HCT116 (cell line): Measurements from ENCODE around the gene OR56A1. TPM values are rescaled to one million over a fixed set of nuclear protein-coding genes. Genes with fewer than 3 reads are reported as not detected.

Experiments used
- ATAC-seq: fragments of 200-7000 bp; cut with Tn5 transposase; 2 replicates; pipeline ENCODE4 v1.9.1; 2020; ENCODE audit warnings: mild to moderate bottlenecking, moderate library complexity
- BruUV-seq: library from RNA; stranded (reverse); fragments of 400-500 nt; replicated peaks from 2 replicates; lab custom pipeline; 2021; lab: Mats Ljungman, UMichigan
- CTCF ChIA-PET: fragments of 300-600 bp; sonication (Branson Sonifier 250); formaldehyde crosslinking; loops from one replicate; lab custom pipeline; 2021; ENCODE audit warnings: antibody characterized with exemption; lab: Charles Lee
- POLR2A ChIA-PET: fragments of 300-600, 350-600 bp; sonication (Branson Sonifier 250); formaldehyde crosslinking; loops from one replicate; lab custom pipeline; 2021; ENCODE audit warnings: antibody characterized with exemption; lab: Charles Lee
- RAD21 ChIA-PET, 2 experiments: fragments of 300-600 bp; sonication (Branson Sonifier 250); formaldehyde crosslinking; loops; one replicate each; lab custom pipeline; 2023; ENCODE audit warnings: low total read pairs in 2 of 2; ENCODE audit not compliant: uncharacterized antibody in 2 of 2, unreplicated experiment in 2 of 2, low non-redundant PET in 1 of 2; lab: Charles Lee
- DNase-seq: peaks from one replicate; pipeline ENCODE4 v3.0.0-alpha.2; 2010; ENCODE audit warnings: low read depth, low spot score
- H2AFZ ChIP-seq: fragments of 200-600 bp; shearing (Covaris generic), sonication (generic); 2 replicates; pipeline ENCODE4 v1.6.1; 2017; ENCODE audit warnings: low read depth, mixed run types, mixed read lengths, antibody characterized with exemption, low read length; ENCODE audit not compliant: poor library complexity, severe bottlenecking
- H3K27ac ChIP-seq: 2 replicates; pipeline ENCODE4 v1.5.1; 2012; ENCODE audit warnings: low read depth, low read length
- H3K27me3 ChIP-seq: fragments of 200-600 bp; sonication (generic); 2 replicates; pipeline ENCODE4 v1.6.1; 2016; ENCODE audit warnings: mixed run types, low read length, mixed read lengths; ENCODE audit not compliant: insufficient read depth
- H3K36me3 ChIP-seq, 2 experiments: fragments of 200-500 bp in 1 of 2; fragments of 200-600 bp in 1 of 2; sonication (Bioruptor generic) in 1 of 2; sonication (generic) in 1 of 2; 2 replicates each; pipeline versions ENCODE4 v1.5.1 to v1.6.1; 2014 to 2016; ENCODE audit warnings: low read length in 2 of 2, inconsistent platforms in 1 of 2, mixed read lengths in 1 of 2, mixed run types in 1 of 2; ENCODE audit not compliant: insufficient read depth in 2 of 2, control insufficient read depth in 1 of 2
- H3K4me1 ChIP-seq, 2 experiments: fragments of 200-600 bp in 1 of 2; sonication (generic) in 1 of 2; 2 replicates each; pipeline versions ENCODE4 v1.5.1 to v1.6.1; 2012 to 2017; ENCODE audit warnings: low read length in 2 of 2, inconsistent platforms in 1 of 2, mild to moderate bottlenecking in 1 of 2, mixed read lengths in 1 of 2, mixed run types in 1 of 2, moderate library complexity in 1 of 2; ENCODE audit not compliant: insufficient read depth in 2 of 2, control insufficient read depth in 1 of 2
- H3K4me2 ChIP-seq: fragments of 200-600 bp; sonication (generic); 2 replicates; pipeline ENCODE4 v1.6.1; 2017; ENCODE audit warnings: mixed run types, low read length, mixed read lengths
- H3K4me3 ChIP-seq, 2 experiments: fragments of 200-600 bp in 1 of 2; sonication (generic) in 1 of 2; replicated peaks in 1 of 2; 2 replicates each; pipeline ENCODE4 v1.5.1; 2011 to 2016; ENCODE audit warnings: low read length in 2 of 2, control low read depth in 1 of 2, low read depth in 1 of 2, mild to moderate bottlenecking in 1 of 2, mixed read lengths in 1 of 2, mixed run types in 1 of 2
- H3K79me2 ChIP-seq: fragments of 200-600 bp; sonication (generic); 2 replicates; pipeline ENCODE4 v1.6.1; 2017; ENCODE audit warnings: mild to moderate bottlenecking, mixed run types, low read length, moderate library complexity, mixed read lengths; ENCODE audit not compliant: insufficient read depth
- H3K9ac ChIP-seq: fragments of 200-600 bp; sonication (generic); 2 replicates; pipeline ENCODE4 v1.6.1; 2016; ENCODE audit warnings: low read length, mixed read lengths
- H3K9me2 ChIP-seq: fragments of 200-600 bp; sonication (generic), shearing (Covaris generic); 2 replicates; pipeline ENCODE4 v1.6.1; 2017; ENCODE audit warnings: mixed run types, mild to moderate bottlenecking, moderate library complexity; ENCODE audit not compliant: insufficient read depth
- H3K9me3 ChIP-seq, 2 experiments: fragments of 200-500 bp in 1 of 2; fragments of 200-600 bp in 1 of 2; sonication (Bioruptor generic) in 1 of 2; sonication (generic) in 1 of 2; 2 replicates each; pipeline ENCODE4 v1.6.1; 2014 to 2017; ENCODE audit warnings: low read length in 2 of 2, mixed read lengths in 2 of 2, inconsistent platforms in 1 of 2, low read depth in 1 of 2, mild to moderate bottlenecking in 1 of 2, mixed run types in 1 of 2, moderate library complexity in 1 of 2; ENCODE audit not compliant: control insufficient read depth in 1 of 2, insufficient read depth in 1 of 2
- H4K20me1 ChIP-seq: fragments of 200-600 bp; sonication (generic), shearing (Covaris generic); 2 replicates; pipeline ENCODE4 v1.6.1; 2017; ENCODE audit warnings: mixed run types, mild to moderate bottlenecking, moderate library complexity; ENCODE audit not compliant: insufficient read depth
- CBX3 ChIP-seq: IDR thresholded peaks from 2 replicates; pipeline ENCODE4 v1.6.1; 2012; ENCODE audit warnings: low read depth
- CEBPB ChIP-seq: IDR thresholded peaks from 2 replicates; pipeline ENCODE4 v1.6.1; 2012; ENCODE audit warnings: low read depth
- EZH2 ChIP-seq: fragments of 200-600 bp; sonication (generic); IDR thresholded peaks from 2 replicates; pipeline ENCODE4 v1.6.1; 2017; ENCODE audit warnings: antibody characterized with exemption, mixed run types
- FOSL1 ChIP-seq: IDR thresholded peaks from 2 replicates; pipeline ENCODE4 v1.6.1; 2012; ENCODE audit warnings: low read depth
- JUND ChIP-seq: IDR thresholded peaks from 2 replicates; pipeline ENCODE4 v1.6.1; 2012
- MAX ChIP-seq: IDR thresholded peaks from 2 replicates; pipeline ENCODE4 v1.6.1; 2012
- POLR2AphosphoS5 ChIP-seq: IDR thresholded peaks from 2 replicates; pipeline ENCODE4 v1.6.1; 2011; ENCODE audit warnings: mild to moderate bottlenecking, low read depth, low read length, moderate library complexity
- REST ChIP-seq: IDR thresholded peaks from 2 replicates; pipeline ENCODE4 v1.6.1; 2012; ENCODE audit warnings: low read depth
- SP1 ChIP-seq: IDR thresholded peaks from 2 replicates; pipeline ENCODE4 v1.6.1; 2012; ENCODE audit warnings: low read depth
- SRF ChIP-seq: IDR thresholded peaks from 2 replicates; pipeline ENCODE4 v1.6.1; 2012; ENCODE audit warnings: low read depth
- TCF7L2 ChIP-seq: IDR thresholded peaks from 2 replicates; pipeline ENCODE4 v1.7.0; 2011; ENCODE audit warnings: borderline replicate concordance, inconsistent platforms; ENCODE audit not compliant: insufficient read depth, insufficient read length; ENCODE audit errors: extremely low read depth
- YY1 ChIP-seq: IDR thresholded peaks from 2 replicates; pipeline ENCODE4 v1.6.1; 2011; ENCODE audit warnings: low read length, low read depth, moderate library complexity, mild to moderate bottlenecking; ENCODE audit not compliant: insufficient replicate concordance; ENCODE audit errors: extremely low read depth
- ZBTB33 ChIP-seq: IDR thresholded peaks from 2 replicates; pipeline ENCODE4 v1.6.1; 2011; ENCODE audit warnings: mild to moderate bottlenecking, low read length, moderate library complexity; ENCODE audit not compliant: insufficient replicate concordance; ENCODE audit errors: extremely low read depth
- ZFX ChIP-seq: fragments of 450-650 bp; IDR thresholded peaks from 2 replicates; pipeline ENCODE4 v1.6.1; 2017
- intact Hi-C: fragments of 100-400 bp; cut with micrococcal nuclease; formaldehyde crosslinking; loops from 2 replicates; pipeline ENCODE4 v1.10.0; 2022
- total RNA-seq: library from RNA; stranded (reverse); gene quantifications from one replicate; pipeline ENCODE4 v1.2.1, GENCODE V29; 2021; ENCODE audit not compliant: unreplicated experiment

The OR56A1 gene
- total RNA-seq, 1 experiment from 2014 or later = not detected

- Histone ChIP-seq H3K27me3 (peaks cover 49% of the 10 kb centered on the region), H3K27ac (no peak overlapping the region), H3K4me2 (no peak overlapping the region), H3K9me3 (no peaks in the 10 kb centered on the region), H4K20me1 (no peaks in the 10 kb centered on the region), H3K9me2 (no peaks in the 10 kb centered on the region), H3K36me3 (no peaks in the 10 kb centered on the region), H3K4me3 (no peak overlapping the region), H3K9ac (no peak overlapping the region), H3K79me2 (no peaks in the 10 kb centered on the region), H2AFZ (no peak overlapping the region), H3K4me1 (no peaks in the 10 kb centered on the region)
- ChIA-PET CTCF (no interaction called here), RAD21 (no interaction called here), POLR2A (no interaction called here)
- ATAC-seq (no peak), DNase-seq (no peak)
- no TSS peak for BruUV-seq
- intact Hi-C loops = no loop called here
- no peak for TF ChIP-seq CEBPB
- TF ChIP-seq EZH2 = no peak
- TF ChIP-seq YY1 = no peak
- no peak for TF ChIP-seq JUND
Observed at GRCh38 chr11:6079463-6079862, 48.9 kb upstream of the OR56A1 start.

GRCh38 chr11:6077723-6078122 is 47.2 kb upstream of the OR56A1 start:
- Histone ChIP-seq H3K36me3 (no peaks in the 10 kb centered on the region), H3K4me2 (no peak overlapping the region), H3K9me3 (no peaks in the 10 kb centered on the region), H4K20me1 (no peaks in the 10 kb centered on the region), H3K4me1 (no peaks in the 10 kb centered on the region), H3K79me2 (no peaks in the 10 kb centered on the region), H3K9ac (no peak overlapping the region), H3K27me3 (peaks cover 44% of the 10 kb centered on the region), H3K9me2 (no peaks in the 10 kb centered on the region), H3K4me3 (no peak overlapping the region), H3K27ac (no peak overlapping the region), H2AFZ (no peak overlapping the region)
- intact Hi-C loops = no loop called here
- ChIA-PET POLR2A (no interaction called here), CTCF (no interaction called here), RAD21 (no interaction called here)
- DNase-seq (no peak), ATAC-seq (no peak)
- BruUV-seq = no TSS peak
- no peak for TF ChIP-seq CBX3
- TF ChIP-seq TCF7L2 = no peak
- TF ChIP-seq ZBTB33 = no peak
- no peak for TF ChIP-seq SRF
- TF ChIP-seq POLR2AphosphoS5 = no peak
- TF ChIP-seq SP1 = no peak
- no peak for TF ChIP-seq FOSL1
- TF ChIP-seq MAX = no peak
- TF ChIP-seq ZFX = no peak
- TF ChIP-seq REST = no peak
